Subcutaneous adipose tissue (tissue), 4 donors: Measurements from ENCODE around the gene CHCHD1. TPM values are rescaled to one million over a fixed set of nuclear protein-coding genes. Genes with fewer than 3 reads are reported as not detected.

ENCODE experiments used
- total RNA-seq, 4 donors: library from RNA; depleted of rRNA; stranded (reverse); fragments of >200 nt; gene quantifications; one replicate each; pipeline ENCODE4 v1.1.0, GENCODE V29; 2016
- TF ChIP-seq, protein P1 (sequence below): fragments of 450-650 bp; IDR thresholded peaks from one replicate; pipeline ENCODE4 v1.5.1; 2016; ENCODE audit warnings: low read depth, mild to moderate bottlenecking, control low read depth, antibody characterized with exemption, moderate library complexity

The CHCHD1 gene
- total RNA-seq, 4 donors from 2014 or later, result 18.0 to 61.0 (median 21.2) TPM

DNA sequence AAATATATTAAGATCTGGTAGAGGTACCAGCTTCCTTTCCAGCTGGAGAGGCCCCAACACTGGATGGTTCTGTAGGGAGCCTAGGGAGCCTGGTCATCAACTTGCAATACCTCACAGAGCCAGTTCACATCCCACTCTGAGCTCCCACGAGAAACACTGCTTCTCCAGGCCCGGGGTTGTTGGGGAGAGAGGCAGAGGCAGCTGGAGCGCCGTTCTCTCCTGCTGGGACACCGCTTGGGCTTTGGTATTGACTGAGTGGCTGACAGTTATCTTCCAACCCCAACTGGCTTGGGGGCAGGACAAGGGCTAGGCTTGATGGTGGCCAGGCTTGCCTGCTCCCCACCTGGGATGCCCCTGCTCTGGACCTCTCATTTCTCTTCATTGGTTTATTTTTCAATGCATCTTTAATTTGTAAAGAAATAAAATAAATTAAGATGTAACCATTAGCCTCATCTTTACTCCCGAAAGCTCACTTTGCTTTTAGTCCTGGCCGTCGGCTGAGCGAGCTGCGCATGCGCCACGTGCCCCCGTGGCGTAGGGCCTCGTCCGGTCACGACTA is 10.0 kb upstream of the CHCHD1 start:
- TF ChIP-seq, protein P1, sequence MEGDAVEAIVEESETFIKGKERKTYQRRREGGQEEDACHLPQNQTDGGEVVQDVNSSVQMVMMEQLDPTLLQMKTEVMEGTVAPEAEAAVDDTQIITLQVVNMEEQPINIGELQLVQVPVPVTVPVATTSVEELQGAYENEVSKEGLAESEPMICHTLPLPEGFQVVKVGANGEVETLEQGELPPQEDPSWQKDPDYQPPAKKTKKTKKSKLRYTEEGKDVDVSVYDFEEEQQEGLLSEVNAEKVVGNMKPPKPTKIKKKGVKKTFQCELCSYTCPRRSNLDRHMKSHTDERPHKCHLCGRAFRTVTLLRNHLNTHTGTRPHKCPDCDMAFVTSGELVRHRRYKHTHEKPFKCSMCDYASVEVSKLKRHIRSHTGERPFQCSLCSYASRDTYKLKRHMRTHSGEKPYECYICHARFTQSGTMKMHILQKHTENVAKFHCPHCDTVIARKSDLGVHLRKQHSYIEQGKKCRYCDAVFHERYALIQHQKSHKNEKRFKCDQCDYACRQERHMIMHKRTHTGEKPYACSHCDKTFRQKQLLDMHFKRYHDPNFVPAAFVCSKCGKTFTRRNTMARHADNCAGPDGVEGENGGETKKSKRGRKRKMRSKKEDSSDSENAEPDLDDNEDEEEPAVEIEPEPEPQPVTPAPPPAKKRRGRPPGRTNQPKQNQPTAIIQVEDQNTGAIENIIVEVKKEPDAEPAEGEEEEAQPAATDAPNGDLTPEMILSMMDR, result no peak

DNA sequence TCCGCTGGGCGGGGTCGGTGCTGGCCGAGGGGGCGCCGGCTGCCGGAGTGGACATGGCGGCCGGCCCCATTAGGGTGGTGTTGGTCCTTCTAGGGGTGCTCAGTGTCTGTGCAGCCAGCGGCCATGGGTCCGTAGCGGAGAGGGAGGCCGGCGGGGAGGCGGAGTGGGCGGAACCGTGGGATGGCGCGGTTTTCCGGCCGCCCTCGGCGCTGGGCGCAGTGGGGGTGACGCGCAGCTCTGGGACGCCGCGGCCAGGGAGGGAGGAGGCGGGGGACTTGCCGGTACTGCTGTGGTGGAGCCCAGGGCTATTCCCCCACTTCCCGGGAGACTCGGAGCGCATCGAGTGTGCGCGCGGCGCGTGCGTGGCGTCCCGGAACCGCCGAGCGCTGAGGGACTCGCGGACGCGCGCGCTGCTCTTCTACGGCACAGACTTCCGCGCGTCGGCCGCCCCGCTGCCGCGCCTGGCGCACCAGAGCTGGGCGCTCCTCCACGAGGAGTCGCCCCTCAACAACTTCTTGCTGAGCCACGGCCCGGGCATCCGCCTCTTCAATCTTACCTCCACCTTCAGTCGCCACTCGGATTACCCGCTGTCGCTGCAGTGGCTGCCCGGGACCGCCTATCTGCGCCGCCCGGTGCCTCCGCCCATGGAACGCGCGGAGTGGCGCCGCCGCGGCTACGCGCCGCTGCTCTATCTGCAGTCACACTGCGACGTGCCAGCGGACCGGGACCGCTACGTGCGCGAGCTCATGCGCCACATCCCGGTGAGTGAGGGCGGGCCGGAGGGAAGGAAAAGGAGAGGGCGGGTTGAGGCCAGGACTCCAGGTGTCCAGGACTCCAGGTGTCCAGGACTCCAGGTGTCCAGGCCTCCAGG is 9.3 kb upstream of the CHCHD1 start:
- TF ChIP-seq, protein P1, result no peak

DNA sequence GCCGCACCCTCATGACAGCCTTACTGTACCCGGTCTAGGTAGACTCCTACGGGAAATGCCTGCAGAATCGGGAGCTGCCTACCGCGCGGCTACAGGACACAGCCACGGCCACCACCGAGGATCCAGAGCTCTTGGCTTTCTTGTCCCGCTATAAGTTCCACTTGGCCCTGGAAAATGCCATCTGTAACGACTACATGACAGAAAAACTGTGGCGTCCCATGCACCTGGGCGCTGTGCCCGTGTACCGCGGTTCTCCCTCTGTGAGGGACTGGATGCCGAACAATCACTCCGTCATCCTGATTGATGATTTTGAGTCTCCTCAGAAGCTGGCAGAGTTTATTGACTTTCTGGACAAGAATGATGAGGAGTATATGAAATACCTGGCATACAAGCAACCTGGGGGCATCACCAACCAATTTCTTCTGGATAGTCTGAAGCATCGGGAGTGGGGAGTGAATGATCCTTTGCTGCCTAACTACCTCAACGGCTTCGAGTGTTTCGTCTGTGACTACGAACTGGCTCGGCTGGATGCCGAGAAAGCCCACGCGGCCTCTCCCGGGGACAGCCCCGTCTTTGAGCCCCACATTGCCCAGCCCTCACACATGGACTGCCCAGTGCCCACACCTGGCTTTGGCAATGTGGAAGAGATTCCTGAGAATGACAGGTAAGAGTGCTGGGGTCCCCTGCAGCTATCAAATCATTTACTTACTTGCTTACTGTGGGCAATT is 8.5 kb upstream of the CHCHD1 start:
- TF ChIP-seq, protein P1, result no peak

DNA sequence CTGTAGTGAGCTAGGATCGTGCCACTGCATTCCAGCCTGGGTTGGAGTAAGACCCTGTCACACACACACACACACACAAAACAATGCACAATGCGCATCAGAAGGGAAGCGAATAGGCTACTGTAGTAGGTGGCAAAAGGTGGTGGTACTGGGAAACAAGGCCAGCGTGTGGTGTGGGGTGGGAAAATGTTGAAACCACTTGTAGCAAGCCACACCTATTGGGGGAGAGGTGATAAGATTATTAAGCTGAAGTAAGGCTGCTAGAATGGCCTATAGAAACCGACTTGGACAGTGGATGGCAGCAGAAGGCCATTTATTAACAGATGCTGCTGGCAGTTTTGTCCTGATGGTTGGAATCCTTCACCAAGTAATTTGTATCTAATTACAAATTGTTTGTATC is 7.2 kb upstream of the CHCHD1 start:
- TF ChIP-seq, protein P1, result no peak

DNA sequence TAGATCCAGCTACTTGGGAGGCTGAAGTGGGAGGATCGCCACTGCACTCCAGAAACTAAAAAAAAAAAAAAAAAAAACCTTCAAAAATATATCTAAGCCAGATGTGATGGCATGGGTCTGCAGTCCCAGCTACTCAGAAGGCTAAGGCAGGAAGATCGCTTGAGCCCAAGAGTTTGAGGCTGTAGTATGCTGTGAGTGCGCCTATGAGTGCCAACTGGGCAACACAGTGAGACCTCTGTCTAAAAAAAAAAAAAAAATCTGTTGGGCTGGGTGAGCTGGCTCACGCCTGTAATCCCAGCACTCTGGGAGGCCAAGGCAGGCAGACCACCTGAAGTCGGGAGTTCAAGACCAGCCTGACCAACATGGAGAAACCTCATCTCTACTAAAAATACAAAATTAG is 2.8 kb upstream of the CHCHD1 start:
- TF ChIP-seq, protein P1, result no peak

DNA sequence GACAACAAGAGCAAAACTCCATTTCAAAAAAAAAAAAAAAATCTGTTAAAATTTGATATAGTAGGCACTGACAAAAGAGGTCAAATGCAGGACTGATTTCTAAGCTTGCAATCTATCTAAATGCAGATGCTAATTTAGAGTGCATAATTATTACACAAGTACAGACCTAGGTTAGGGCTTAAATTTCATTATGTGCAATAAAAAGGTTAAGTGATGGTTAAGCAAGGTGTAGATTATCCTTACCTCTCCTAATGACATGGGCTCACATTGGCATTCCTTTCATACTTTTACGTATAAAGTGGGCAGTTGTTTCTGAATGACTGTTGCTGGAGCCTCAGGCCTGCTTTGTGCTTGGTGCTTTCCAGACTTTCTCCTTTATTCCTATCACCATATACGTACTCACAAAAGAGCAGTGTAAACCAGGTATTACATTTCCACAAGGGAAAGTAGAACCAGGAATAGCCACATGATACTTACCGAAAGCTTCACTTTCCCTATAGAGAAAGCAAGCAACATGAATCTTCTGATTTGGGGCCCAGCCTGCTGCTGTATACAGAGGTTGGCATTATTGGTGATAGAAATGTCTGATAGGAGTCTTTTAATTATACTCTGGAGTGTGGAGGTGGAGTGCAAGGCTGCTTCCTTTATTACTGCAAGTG is 2.2 kb upstream of the CHCHD1 start:
- TF ChIP-seq, protein P1, result no peak
